HG02943 (cell line): ENCODE measurements around the gene PLEKHN1.
A peak's percentile ranks its signal among the peaks of the same experiment; 100 is the strongest.

Source experiments
- ATAC-seq: cut with Tn5 transposase; IDR thresholded peaks from one replicate; pipeline ENCODE4 v1.9.1; 2021; ENCODE audit warnings: mild to moderate bottlenecking, low read depth, moderate library complexity; ENCODE audit not compliant: unreplicated experiment

The PLEKHN1 gene

GRCh38 chr1:958823-959730 is 7.2 kb upstream of the PLEKHN1 start, which contains the start of gene NOC2L:
Gene NOC2L, minus strand, starts transcription at chr1:959256. Its CDS starts 16 bp downstream, at chr1:959240.
- peak; percentile 62 for ATAC-seq

DNA sequence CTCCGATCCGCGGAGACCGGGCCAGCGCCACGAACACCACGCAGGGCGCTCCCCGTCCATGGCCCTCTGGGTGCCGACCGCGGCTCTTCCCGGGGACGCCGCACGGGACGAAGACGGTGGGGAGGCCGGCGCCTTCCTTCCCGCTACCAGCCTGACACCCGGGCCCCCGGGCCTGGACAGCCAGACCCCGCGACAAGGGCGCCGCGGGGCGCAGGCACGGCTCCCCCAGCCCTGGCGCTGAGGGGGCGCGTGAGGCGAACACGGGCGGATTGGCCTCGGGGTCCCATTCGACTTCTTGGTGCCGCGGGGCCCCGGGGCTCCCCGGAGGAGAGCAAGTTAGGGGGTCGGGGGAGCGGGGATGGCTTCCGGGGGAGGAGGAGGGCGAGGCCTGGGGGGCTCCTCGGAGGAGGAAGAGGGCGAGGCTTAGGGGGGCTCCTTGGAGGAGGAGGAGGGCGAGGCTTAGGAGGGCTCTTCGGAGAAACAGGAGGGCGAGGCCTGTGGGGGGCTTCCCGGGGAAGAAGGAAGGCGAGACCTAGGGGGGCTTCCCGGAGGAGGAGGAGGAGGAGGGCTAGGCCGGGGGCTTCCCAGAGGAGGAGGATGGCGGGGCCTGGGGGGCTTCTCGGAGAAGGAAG is 6.4 kb upstream of the PLEKHN1 start:
- ATAC-seq = no peak

GRCh38 chr1:960363-961131 is 5.7 kb upstream of the PLEKHN1 start, which contains the start of gene KLHL17:
Gene KLHL17, plus strand, starts transcription at chr1:960584. Its CDS starts 110 bp downstream, at chr1:960694.
- ATAC-seq = no peak

- ATAC-seq = no peak
Measured at GRCh38 chr1:961132-961669, 5.1 kb upstream of the PLEKHN1 start.

DNA sequence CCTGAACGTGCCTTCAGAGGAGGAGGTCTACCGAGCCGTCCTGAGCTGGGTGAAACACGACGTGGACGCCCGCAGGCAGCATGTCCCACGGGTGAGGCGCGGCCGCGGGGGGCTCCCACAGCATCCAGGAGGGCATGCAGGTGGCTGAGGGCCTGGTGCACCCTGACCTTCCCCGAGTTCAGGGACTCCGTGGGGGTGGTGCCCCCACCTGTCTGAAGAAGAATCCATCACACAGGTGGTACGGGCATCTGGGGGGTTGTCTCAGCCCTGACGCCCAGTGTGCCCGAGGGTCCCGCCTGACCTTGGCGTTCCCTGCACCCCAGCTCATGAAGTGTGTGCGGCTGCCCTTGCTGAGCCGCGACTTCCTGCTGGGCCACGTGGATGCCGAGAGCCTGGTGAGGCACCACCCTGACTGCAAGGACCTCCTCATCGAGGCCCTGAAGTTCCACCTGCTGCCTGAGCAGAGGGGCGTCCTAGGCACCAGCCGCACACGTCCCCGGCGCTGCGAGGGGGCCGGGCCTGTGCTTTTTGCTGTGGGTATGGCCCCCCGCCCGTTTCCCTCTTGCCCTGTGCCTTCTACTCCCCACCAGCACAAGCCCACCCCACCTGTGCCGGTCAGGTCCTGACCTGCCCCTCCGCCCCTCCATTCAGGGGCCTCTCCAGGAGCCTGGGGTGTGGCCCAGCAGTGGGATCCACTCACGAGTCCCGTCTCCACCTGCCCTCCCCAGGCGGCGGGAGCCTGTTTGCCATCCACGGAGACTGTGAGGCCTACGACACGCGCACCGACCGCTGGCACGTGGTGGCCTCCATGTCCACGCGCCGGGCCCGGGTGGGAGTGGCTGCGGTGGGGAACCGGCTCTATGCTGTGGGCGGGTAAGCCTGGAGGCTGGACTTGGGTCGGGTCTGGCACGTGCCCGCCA is 3.6 kb upstream of the PLEKHN1 start:
- no peak for ATAC-seq

GRCh38 chr1:963301-963651 is 3.0 kb upstream of the PLEKHN1 start:
- ATAC-seq = no peak

DNA sequence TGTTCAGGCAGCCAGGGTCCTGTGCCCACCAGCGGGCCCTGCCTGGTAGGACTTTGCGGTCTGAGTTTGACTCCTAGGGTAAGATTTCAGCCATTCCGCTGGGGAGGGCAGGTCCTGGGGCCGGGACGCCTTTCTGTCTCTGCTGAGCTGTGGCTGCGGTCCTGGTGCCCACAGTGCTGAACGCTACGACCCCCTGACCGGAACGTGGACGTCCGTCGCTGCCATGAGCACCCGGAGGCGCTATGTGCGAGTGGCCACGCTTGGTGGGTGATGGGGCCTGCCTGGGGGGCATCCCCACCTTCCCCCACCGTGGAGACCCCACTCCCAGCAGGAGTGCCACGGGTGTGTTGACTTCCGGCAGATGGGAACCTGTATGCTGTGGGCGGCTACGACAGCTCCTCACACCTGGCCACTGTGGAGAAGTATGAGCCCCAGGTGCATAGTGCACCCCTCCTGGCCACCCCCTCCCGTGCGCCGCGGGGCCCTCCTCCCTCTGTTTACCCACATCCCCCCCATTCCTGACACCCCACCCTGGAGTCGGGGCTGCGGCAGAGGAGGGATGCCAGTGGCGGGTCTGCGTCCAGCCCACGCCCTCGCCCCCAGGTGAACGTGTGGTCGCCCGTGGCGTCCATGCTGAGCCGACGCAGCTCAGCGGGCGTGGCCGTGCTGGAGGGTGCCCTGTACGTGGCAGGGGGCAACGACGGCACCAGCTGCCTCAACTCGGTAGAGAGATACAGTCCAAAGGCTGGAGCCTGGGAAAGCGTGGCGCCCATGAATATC is 2.3 kb upstream of the PLEKHN1 start:
- ATAC-seq = no peak

- no peak for ATAC-seq
Measured at GRCh38 chr1:964691-965525, 1.4 kb upstream of the PLEKHN1 start.

DNA sequence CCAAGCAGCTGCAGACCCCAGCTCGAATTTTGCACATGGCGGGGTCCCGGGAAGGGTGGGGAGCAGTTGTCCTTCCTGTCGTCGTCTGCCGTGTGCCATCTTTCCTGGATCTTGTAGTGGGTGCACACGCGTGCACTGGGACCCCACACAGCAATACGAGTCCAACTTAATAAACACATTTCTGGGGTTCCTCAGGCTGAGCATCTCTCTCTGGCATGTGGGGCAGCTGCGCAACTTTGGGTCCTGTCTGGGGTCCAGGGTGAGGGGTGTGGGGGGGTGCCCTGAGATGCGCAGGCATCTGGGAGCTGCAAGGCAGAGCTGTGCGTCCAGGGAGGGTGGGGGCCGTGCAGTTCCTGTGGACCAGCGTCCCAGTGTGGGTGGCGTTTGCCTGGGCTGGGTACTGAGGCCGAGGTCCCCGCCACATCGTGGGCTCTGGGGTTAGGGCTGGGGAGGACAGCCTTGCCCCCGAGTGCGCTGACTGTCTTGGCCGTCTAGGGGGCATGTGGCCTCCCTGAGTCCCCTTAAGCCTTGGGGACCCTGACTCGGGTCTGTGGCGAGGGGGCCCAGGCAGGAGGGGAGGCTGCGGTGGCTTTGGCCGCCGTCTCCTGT is 652 bp upstream of the PLEKHN1 start:
- ATAC-seq = no peak

GRCh38 chr1:966704-967300 is 520 bp downstream of the PLEKHN1 start:
- ATAC-seq = no peak

GRCh38 chr1:967466-968343 is 1.4 kb downstream of the PLEKHN1 start:
- ATAC-seq = no peak

DNA sequence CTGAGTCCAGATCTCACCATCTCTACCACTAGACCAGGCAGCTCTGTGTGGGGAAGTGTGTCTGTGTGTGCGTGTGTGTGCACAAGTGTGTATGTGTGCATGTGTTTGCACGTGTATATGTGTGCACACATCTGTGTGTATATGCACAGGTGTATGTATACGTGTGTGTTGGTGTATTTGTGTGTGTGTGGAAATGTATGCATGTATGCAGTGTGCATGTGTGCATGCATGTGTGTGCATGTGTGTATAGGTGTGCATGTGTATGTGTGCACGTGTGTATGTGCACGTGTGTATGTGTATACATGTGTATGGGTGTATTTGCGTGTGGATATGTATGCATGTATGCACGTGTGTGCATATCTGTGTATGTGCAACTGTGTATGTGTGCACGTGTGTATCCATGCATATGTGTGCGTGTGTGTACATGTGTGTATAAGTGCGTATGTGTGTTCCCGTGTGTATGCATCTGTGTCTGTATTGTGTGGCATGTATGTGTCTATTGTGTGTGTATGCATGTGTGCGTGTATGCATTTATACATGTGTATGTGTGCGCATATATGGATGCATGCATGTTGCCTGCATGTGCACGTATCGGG is 3.1 kb downstream of the PLEKHN1 start:
- no peak for ATAC-seq

DNA sequence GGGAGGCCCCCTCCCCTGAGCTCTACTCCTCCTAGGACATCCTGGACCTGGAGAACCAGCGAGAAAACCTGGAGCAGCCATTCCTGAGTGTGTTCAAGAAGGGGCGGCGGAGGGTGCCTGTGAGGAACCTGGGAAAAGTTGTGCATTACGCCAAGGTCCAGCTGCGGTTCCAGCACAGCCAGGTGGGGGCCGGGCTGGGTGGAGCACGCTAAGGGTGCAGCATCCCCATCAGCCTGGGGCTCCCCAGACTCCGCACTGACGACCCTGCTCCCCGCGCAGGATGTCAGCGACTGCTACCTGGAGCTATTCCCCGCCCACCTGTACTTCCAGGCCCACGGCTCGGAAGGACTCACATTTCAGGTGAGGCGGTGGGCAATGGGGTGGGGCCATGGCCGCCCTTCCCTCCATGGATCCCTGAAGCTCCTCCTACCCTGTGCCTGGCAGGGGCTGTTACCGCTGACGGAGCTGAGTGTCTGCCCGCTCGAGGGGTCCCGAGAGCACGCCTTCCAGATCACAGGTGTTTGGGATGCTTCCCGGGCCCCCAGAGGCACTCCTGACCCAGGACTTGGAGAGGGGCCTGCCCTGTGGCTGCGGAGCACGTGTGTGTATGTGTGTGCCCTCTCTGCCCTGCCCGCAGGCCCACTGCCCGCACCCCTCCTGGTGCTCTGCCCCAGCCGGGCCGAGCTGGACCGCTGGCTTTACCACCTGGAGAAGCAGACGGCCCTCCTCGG is 4.1 kb downstream of the PLEKHN1 start:
- ATAC-seq = no peak

- ATAC-seq = no peak
Measured at GRCh38 chr1:970973-971730, 4.9 kb downstream of the PLEKHN1 start.
